Activated CD8-positive, alpha-beta T cell treated with anti-CD3 and anti-CD28 coated beads, Interleukin-2, amount 10 ng/mL, durations not matched to agents 7 days and 5 days (primary cell): Measurements from ENCODE around the gene TAOK1. TPM values are rescaled to one million over a fixed set of nuclear protein-coding genes. Genes with fewer than 3 reads are reported as not detected.

ENCODE experiments used
- ATAC-seq: fragments of 150-1000 bp; cut with Tn5 transposase; one replicate; pipeline ENCODE4 v1.10.0; 2021; ENCODE audit warnings: moderate library complexity
- CTCF ChIA-PET: fragments of 350-600 bp; sonication (Branson Sonifier 250); formaldehyde crosslinking; loops from one replicate; lab custom pipeline; 2021; ENCODE audit warnings: antibody characterized with exemption; lab: Charles Lee
- POLR2A ChIA-PET: fragments of 350-600 bp; sonication (Branson Sonifier 250); formaldehyde crosslinking; loops from one replicate; lab custom pipeline; 2021; ENCODE audit warnings: antibody characterized with exemption; lab: Charles Lee
- DNase-seq: peaks from one replicate; pipeline ENCODE4 v3.0.0-alpha.2; 2020
- H3K27ac Mint-ChIP-seq: one replicate; pipeline ENCODE4 v1.8.0; 2021; ENCODE audit warnings: mild to moderate bottlenecking, mixed read lengths
- H3K27me3 Mint-ChIP-seq: one replicate; pipeline ENCODE4 v1.8.0; 2021; ENCODE audit warnings: low read depth, mixed read lengths
- H3K36me3 Mint-ChIP-seq: one replicate; pipeline ENCODE4 v1.8.0; 2021; ENCODE audit warnings: low read depth, mixed read lengths
- H3K4me1 Mint-ChIP-seq: one replicate; pipeline ENCODE4 v1.8.0; 2021; ENCODE audit warnings: low read depth, mixed read lengths
- H3K4me3 Mint-ChIP-seq: one replicate; pipeline ENCODE4 v1.8.0; 2021; ENCODE audit warnings: mild to moderate bottlenecking, mixed read lengths
- H3K9me3 Mint-ChIP-seq: one replicate; pipeline ENCODE4 v1.8.0; 2022; ENCODE audit warnings: mixed read lengths; ENCODE audit not compliant: insufficient read depth
- total RNA-seq, 2 experiments: library from RNA; stranded (reverse); gene quantifications; one replicate each; pipeline ENCODE4 v1.2.3, GENCODE V29; 2021

TAOK1 gene
- total RNA-seq, 2 experiments from 2014 or later = 51.7 to 53.0 TPM

DNA sequence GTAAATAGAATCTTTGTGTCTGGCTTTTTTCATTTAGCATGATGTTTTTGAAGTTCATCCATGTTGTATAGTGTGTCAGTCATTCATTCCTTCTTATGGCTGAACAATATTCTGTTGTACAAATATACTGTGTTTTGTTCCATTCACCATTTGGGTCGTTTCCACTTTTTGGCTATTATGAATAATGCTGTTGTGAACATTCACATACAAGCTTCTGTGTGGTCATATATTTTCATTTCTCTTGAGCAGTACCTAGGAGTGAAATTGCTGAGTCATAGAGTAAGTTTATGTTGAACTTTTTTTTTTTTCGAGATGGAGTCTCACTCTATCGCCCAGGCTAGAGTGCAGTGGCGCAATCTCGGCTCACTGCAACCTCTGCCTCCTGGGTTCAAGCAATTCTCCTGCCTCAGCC is 32.3 kb upstream of the TAOK1 start:
- H3K36me3 Mint-ChIP-seq = no peaks in the 10 kb centered on the region
- ChIA-PET POLR2A (no interaction called here), CTCF (interaction anchor here (1.2 to 3.2 kb wide), 4 partner anchors 12 to 674 kb away, joined by 3 to 17 read pairs (median 4); partner anchors contain the start of gene MYO18A)
- peaks cover 2% of the 10 kb centered on the region for H3K27me3 Mint-ChIP-seq
- H3K4me1 Mint-ChIP-seq = peaks cover 1% of the 10 kb centered on the region
- H3K27ac Mint-ChIP-seq = no peak overlapping the region
- no peak overlapping the region for H3K4me3 Mint-ChIP-seq
- DNase-seq (no peak), ATAC-seq (no peak)
- no peaks in the 10 kb centered on the region for H3K9me3 Mint-ChIP-seq

DNA sequence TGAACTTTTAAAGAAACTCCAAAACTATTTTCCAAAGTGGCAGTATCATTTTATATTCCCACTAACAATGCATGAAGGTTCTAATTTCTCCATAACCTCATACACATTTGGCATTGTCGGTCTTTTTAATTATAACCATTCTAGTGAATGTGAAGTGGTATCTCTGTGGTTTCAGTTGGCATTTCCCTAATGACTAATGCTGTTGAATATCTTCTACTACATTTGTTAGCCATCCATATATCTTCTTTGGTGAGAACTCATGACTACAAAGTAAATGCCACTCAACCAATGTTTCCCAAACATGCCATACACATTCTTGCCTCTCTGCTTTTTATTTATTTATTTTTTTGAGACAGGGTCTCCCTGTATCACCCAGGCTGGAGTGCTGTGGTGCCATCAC is 31.7 kb upstream of the TAOK1 start:
- H3K9me3 Mint-ChIP-seq = no peaks in the 10 kb centered on the region
- H3K27me3 Mint-ChIP-seq = peaks cover 2% of the 10 kb centered on the region
- DNase-seq (no peak), ATAC-seq (no peak)
- no peak overlapping the region for H3K4me3 Mint-ChIP-seq
- no peak overlapping the region for H3K27ac Mint-ChIP-seq
- ChIA-PET CTCF (interaction anchor here (1.2 to 1.6 kb wide), 2 partner anchors 11 to 178 kb away, joined by 4 read pairs; partner anchors contain the start of gene MYO18A), POLR2A (no interaction called here)
- peaks cover 1% of the 10 kb centered on the region for H3K4me1 Mint-ChIP-seq
- H3K36me3 Mint-ChIP-seq = no peaks in the 10 kb centered on the region

- ATAC-seq (no peak), DNase-seq (no peak)
- H3K4me3 Mint-ChIP-seq = no peak overlapping the region
- no peaks in the 10 kb centered on the region for H3K9me3 Mint-ChIP-seq
- CTCF ChIA-PET = no interaction called here
- peaks cover 2% of the 10 kb centered on the region for H3K27me3 Mint-ChIP-seq
- no peaks in the 10 kb centered on the region for H3K36me3 Mint-ChIP-seq
- POLR2A ChIA-PET = no interaction called here
- H3K27ac Mint-ChIP-seq = no peak overlapping the region
- H3K4me1 Mint-ChIP-seq = peaks cover 1% of the 10 kb centered on the region
Measured at GRCh38 chr17:29359777-29360176, 30.4 kb upstream of the TAOK1 start.

- ATAC-seq (no peak), DNase-seq (no peak)
- H3K4me1 Mint-ChIP-seq = no peaks in the 10 kb centered on the region
- H3K27ac Mint-ChIP-seq = no peak overlapping the region
- H3K4me3 Mint-ChIP-seq = no peak overlapping the region
- ChIA-PET POLR2A (no interaction called here), CTCF (interaction anchor here (1.1 kb wide), 1 partner anchor 173 kb away, joined by 3 read pairs; no protein-coding TSS in a partner anchor)
- H3K36me3 Mint-ChIP-seq = no peaks in the 10 kb centered on the region
- H3K9me3 Mint-ChIP-seq = no peaks in the 10 kb centered on the region
- no peaks in the 10 kb centered on the region for H3K27me3 Mint-ChIP-seq
Measured at GRCh38 chr17:29363716-29364115, 26.4 kb upstream of the TAOK1 start.

DNA sequence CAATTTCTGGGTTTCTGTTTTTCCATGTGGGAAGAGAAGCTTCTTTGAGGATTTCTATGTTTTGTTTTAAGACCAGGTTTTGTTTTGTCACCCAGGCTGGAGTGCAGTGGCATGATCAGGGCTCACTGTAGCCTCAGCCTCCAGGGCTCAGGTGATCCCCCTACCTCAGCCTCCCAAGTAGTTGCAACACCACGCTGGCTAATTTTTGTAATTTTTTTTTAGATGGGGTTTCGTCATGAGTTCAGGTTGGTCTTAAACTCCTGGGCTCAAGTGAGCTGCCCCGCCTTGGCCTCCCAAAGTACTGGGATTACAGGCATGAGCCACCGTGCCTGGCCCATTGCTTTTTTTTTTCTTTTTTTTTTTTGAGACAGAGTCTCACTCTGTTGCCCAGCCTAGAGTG is 25.5 kb upstream of the TAOK1 start:
- DNase-seq (no peak), ATAC-seq (no peak)
- no peaks in the 10 kb centered on the region for H3K4me1 Mint-ChIP-seq
- H3K4me3 Mint-ChIP-seq = no peak overlapping the region
- no peak overlapping the region for H3K27ac Mint-ChIP-seq
- ChIA-PET CTCF (interaction anchor here (0.8 to 1.1 kb wide), 2 partner anchors 11 to 172 kb away, joined by 3 read pairs; no protein-coding TSS in a partner anchor), POLR2A (no interaction called here)
- no peaks in the 10 kb centered on the region for H3K36me3 Mint-ChIP-seq
- no peaks in the 10 kb centered on the region for H3K9me3 Mint-ChIP-seq
- no peaks in the 10 kb centered on the region for H3K27me3 Mint-ChIP-seq

DNA sequence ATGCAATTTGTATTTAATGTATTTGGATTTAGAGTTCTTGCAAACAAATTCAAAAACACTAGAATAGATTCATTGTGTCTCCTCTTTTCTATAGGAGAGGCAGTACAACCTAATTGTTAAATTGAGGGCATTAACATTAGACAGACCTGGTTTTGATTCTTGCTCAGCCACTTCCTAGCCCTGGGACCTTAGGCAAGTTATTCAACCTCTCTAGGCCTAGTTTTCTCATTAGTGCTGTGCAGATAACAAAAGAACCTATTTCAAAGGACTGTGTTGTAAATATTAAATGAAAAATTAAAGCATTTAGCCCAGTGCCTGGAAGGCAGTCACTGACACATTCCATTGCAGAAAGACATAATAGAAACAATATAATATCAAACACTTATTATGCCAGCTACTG is 22.0 kb upstream of the TAOK1 start:
- CTCF ChIA-PET = interaction anchor here (3.6 to 4.8 kb wide), 2 partner anchors 168 to 201 kb away, joined by 70 to 76 read pairs; partner anchors contain the start of genes ABHD15 and TP53I13

DNA sequence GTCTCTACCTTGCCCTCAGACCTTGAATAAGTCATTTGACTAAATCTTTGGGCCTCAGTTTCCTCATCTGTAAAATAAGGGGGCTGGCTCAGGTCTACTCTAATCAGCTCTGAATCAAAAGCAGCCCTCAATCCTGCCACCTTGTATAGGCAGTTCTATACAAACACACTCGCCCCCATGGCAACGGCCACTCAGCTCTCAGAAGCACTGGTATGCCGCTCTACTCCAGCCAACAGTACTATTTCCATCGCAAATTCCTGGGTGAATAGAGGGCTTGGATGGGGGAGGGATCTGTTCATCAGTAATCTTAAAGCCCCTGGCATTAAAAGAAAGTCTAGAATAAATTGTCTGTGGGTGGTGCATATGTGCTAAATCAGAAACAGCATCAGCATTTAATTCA is 21.2 kb upstream of the TAOK1 start:
- H3K27ac Mint-ChIP-seq = no peak overlapping the region
- H3K4me3 Mint-ChIP-seq = no peak overlapping the region
- no peaks in the 10 kb centered on the region for H3K4me1 Mint-ChIP-seq
- no peak for DNase-seq
- POLR2A ChIA-PET = no interaction called here
- CTCF ChIA-PET = interaction anchor here (1.0 to 4.8 kb wide), 39 partner anchors 7 to 498 kb away, joined by 3 to 76 read pairs (median 6); partner anchors contain the start of genes ABHD15, ANKRD13B, MYO18A and NUFIP2
- H3K9me3 Mint-ChIP-seq = no peaks in the 10 kb centered on the region
- ATAC-seq = no peak
- no peaks in the 10 kb centered on the region for H3K36me3 Mint-ChIP-seq
- no peaks in the 10 kb centered on the region for H3K27me3 Mint-ChIP-seq

More for the DNA sequence above, 22.0 kb upstream of the TAOK1 start:
- no peaks in the 10 kb centered on the region for H3K9me3 Mint-ChIP-seq
- H3K4me3 Mint-ChIP-seq = no peak overlapping the region
- POLR2A ChIA-PET = no interaction called here
- H3K27ac Mint-ChIP-seq = no peak overlapping the region
- DNase-seq = no peak
- ATAC-seq = no peak
- no peaks in the 10 kb centered on the region for H3K36me3 Mint-ChIP-seq
- H3K4me1 Mint-ChIP-seq = no peaks in the 10 kb centered on the region
- no peaks in the 10 kb centered on the region for H3K27me3 Mint-ChIP-seq

- H3K36me3 Mint-ChIP-seq = no peaks in the 10 kb centered on the region
Measured at GRCh38 chr17:29369831-29370735, 20.1 kb upstream of the TAOK1 start.

GRCh38 chr17:29376667-29377270 is 13.4 kb upstream of the TAOK1 start:
- ChIA-PET POLR2A (interaction anchor here (0.9 kb wide), 1 partner anchor 13 kb away, joined by 7 read pairs; the partner anchor contains the start of gene TAOK1), CTCF (interaction anchor here (1.2 to 1.4 kb wide), 2 partner anchors 9 to 16 kb away, joined by 3 to 4 read pairs; no protein-coding TSS in a partner anchor)
- no peak for ATAC-seq
- H3K27ac Mint-ChIP-seq = no peak overlapping the region
- H3K4me3 Mint-ChIP-seq = no peak overlapping the region
- peaks cover 6% of the 10 kb centered on the region for H3K27me3 Mint-ChIP-seq
- no peaks in the 10 kb centered on the region for H3K9me3 Mint-ChIP-seq
- DNase-seq = no peak
- H3K36me3 Mint-ChIP-seq = no peaks in the 10 kb centered on the region
- H3K4me1 Mint-ChIP-seq = no peaks in the 10 kb centered on the region

More at GRCh38 chr17:29369831-29370735, 20.1 kb upstream of the TAOK1 start:
- H3K9me3 Mint-ChIP-seq = no peaks in the 10 kb centered on the region
- H3K27me3 Mint-ChIP-seq = no peaks in the 10 kb centered on the region
- DNase-seq = peak; percentile 60
- CTCF ChIA-PET = interaction anchor here (0.6 to 4.8 kb wide), 84 partner anchors 8 to 560 kb away, joined by 3 to 76 read pairs (median 4); partner anchors contain the start of genes ABHD15, ANKRD13B, MYO18A and NUFIP2
- no peaks in the 10 kb centered on the region for H3K4me1 Mint-ChIP-seq
- H3K4me3 Mint-ChIP-seq = no peak overlapping the region
- peak; percentile 93 for ATAC-seq
- H3K27ac Mint-ChIP-seq = no peak overlapping the region
- POLR2A ChIA-PET = interaction anchor here (0.6 to 0.7 kb wide), 2 partner anchors 21 to 165 kb away, joined by 3 read pairs; no protein-coding TSS in a partner anchor

DNA sequence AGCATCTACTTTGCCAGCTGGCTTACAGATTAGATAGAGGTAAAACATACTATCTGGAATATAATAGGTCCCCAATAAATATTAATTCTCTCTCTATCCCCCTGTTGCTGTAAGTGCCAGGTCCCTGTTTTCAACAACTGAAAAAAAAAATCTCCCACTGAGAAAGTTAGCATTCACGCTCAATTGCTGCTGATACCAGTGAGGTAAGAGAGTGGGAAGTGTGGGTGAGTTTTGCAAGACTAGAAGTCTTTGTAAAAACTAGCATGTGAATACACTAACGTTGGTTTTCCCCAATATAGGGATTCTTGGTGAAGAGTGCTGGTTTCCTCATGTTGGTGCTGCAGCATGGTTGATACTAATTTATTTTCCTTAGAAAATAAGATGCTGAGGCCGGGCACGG is 11.7 kb upstream of the TAOK1 start:
- CTCF ChIA-PET = interaction anchor here (0.6 to 2.2 kb wide), 2 partner anchors 9 kb away, joined by 3 to 8 read pairs; no protein-coding TSS in a partner anchor
- no peaks in the 10 kb centered on the region for H3K9me3 Mint-ChIP-seq
- ATAC-seq = no peak
- no peaks in the 10 kb centered on the region for H3K36me3 Mint-ChIP-seq
- no peak overlapping the region for H3K27ac Mint-ChIP-seq
- H3K27me3 Mint-ChIP-seq = peaks cover 6% of the 10 kb centered on the region
- no peak for DNase-seq
- POLR2A ChIA-PET = no interaction called here
- no peaks in the 10 kb centered on the region for H3K4me1 Mint-ChIP-seq
- H3K4me3 Mint-ChIP-seq = no peak overlapping the region

GRCh38 chr17:29379084-29379991 is 10.8 kb upstream of the TAOK1 start:
- Mint-ChIP-seq H3K4me1 (no peaks in the 10 kb centered on the region), H3K27ac (no peak overlapping the region), H3K4me3 (no peak overlapping the region), H3K27me3 (peaks cover 6% of the 10 kb centered on the region), H3K36me3 (no peaks in the 10 kb centered on the region), H3K9me3 (no peaks in the 10 kb centered on the region)
- POLR2A ChIA-PET = no interaction called here
- ATAC-seq (no peak), DNase-seq (no peak)
- CTCF ChIA-PET = interaction anchor here (2.2 kb wide), 1 partner anchor 9 kb away, joined by 8 read pairs; no protein-coding TSS in a partner anchor
